HG03457 (cell line): Measurements from ENCODE around the gene CTNNBL1.

Experiments
- ATAC-seq: cut with Tn5 transposase; IDR thresholded peaks from one replicate; pipeline ENCODE4 v1.9.1; 2021; ENCODE audit warnings: moderate number of reproducible peaks; ENCODE audit not compliant: unreplicated experiment

The CTNNBL1 gene

DNA sequence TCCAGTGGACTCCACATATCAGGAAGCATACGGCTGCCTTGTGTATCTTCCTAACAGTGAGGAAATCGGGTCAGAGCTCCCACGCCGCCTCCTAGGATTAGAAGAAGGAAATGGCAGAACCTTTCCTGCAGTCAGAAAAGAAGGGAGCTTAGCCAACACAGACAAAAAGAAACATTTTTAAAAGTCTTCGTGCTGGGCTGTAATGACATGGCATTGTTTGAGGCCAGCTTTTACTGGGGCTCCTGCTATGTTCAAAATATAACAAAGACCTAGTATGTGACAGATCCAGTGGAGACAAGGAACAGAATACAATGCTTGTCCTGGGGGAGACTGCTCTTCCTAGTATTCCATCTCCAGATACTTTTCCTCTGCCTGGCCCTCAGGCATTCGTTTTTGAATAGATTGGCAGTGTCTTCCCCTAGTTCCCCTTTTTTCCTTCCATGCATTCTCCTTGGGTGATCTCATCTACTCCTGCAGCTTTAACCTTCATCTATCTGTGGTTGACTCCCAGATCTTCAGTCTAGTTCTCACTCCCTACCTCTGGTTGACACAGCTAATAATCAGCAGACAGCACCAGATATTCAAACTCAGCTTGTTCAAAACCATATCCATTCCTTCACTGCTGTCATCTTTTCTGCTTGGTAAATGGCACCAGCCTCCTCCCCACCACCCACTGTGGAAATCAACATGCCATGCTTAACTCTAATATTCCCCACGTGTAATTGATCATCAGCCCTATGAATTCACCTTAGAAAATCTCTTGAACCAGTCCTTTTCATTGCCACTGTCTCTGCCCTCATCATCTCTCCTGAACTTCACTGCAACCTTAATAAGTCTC is 114.6 kb downstream of the CTNNBL1 start:
- ATAC-seq = no peak

DNA sequence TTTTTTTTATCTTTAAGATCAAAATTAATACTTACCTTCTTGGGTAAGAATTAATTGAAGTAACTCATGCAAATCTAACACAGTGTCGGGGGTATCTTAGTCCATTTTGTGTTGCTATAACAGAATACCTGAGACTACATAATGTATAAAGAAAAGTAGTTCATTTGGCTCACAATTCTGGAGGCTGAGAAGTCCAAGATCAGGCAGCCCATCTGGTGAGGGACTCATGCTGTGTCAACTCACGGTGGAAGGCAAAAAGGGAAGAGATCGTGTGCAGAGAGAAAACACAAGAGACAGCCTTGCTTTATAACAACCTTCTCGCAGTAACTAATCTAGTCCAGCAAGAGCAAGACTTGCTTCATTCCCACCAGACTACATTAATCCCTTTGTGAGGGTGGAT is 116.2 kb downstream of the CTNNBL1 start:
- ATAC-seq = no peak

DNA sequence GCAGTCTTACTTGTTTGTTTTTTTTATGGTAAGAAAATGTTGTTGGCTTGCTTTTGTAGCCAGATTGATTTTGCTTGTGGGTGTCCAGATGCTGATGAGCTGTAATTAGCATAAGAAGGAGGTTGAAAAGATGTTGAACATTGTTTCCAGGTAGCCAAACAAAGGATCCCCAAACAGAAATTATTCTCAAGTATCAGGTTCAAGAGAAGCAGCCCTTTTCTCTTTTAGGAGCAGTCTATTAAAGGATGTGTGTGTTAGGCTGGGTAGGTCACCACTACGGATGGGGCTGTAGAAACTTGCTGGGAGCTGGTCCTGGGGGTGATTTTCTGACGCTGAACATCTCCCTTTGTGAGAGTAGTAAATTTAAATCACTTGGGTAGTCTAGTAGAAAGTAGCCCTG is 122.2 kb downstream of the CTNNBL1 start:
- no peak for ATAC-seq

DNA sequence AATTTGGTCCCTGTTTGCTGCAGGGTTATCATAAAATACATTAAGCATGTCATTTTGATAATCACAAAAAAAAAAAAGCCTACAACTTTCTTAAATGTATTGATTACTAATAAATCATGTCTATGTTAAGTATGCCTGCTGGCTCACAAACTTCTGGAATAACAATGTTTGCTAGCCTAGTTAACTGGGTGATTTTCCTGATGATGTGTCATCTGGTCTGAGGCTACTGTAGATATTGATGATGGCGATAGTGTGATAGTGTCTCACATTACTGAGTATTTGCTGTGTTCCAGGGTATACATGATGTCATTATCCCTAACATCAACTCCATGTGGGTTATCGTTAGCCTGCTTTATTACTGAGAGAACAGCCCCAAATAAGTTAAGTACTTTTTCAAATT is 122.9 kb downstream of the CTNNBL1 start:
- ATAC-seq = no peak

DNA sequence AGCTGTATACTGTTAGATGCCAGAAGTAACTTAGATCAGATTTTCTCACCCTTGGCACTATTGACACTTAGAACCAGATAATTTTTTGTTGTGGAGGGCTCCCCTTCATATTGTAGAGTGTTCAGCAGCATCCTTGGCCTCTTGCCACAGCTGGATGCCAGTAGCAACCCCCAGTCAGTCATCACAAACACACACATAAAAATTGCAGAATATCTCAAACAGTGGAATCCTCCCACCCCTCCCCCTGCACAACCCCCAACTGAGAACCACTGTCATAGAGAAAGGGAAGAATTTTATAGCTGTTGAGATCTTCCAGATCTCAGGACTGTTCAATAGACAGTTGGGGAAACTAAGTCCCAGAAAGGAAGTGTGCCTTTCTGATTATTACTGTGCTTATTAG is 127.9 kb downstream of the CTNNBL1 start:
- ATAC-seq = no peak

DNA sequence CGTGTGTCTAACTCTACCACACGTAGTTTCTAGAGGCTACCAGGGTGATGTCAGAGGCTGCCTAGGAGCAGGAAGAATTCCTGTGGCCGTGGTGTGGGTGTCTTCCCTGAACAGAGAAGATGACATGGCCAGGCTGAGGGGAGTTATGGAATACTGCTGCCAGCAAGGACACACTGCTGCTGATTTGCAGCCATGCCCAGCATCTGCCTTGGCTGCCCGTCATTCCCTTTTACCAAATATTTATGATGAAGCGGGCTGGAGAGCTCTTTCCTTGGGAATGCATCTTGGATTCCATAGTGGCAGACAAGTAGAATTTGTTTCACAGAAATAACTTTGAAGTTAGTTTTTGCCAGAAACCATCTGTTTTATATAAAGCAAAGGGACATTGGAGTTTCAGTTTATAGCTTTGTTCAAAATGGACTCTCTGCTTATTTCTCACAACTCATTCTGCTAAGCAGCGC is 128.3 kb downstream of the CTNNBL1 start:
- ATAC-seq = no peak

DNA sequence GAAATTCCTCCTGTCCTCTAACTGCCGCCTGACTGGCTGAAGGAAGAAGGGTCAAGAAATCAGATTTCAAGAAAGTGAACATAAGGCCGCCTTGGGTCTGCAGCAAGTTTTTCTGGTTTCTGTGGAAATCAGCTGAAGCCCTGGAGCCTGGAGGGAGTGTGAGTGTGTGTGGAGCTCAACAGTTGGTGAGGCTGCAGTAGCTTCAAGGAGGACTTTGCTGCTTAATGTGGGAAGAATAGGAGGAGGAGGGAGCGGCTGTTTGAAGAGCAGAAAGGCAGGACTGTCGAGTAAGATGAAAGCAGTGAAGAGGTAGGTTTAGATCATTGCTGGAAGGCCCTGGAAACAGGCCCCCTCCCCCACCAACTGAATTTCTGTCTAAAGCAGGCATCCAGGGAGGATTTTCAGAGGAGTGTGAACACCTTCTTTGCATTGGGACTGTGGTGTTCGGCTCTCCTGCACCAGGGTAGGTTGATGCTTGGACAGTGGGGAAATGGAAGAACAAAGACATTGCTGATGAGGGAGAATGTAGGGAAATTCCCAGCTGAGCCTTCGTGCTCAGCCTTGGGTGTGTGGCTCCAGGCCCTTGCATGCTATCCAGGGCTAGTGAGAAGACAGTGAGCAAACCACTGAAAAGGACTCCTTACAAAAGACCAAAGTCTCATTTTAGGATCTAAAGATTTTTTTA is 129.6 kb downstream of the CTNNBL1 start:
- ATAC-seq = no peak

DNA sequence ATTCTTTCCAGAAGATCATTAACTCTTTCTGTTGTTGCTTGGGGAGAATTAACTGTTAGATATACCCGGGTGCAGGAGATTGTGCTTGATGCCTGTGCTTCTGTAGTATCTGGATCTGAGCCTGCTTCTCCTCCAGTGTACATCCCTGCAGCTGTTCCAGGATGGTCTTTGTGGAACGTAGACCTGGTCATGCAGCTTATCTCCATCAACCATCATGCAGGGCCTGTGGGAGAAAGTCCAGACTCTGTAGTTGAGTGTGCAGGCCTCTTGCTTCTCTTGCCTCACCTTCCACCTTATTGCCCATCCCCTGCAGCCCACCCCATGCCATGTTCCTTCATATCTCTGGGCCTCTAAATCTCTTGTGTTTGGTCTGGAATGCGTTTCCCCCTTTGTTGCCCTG is 133.8 kb downstream of the CTNNBL1 start:
- no peak for ATAC-seq

DNA sequence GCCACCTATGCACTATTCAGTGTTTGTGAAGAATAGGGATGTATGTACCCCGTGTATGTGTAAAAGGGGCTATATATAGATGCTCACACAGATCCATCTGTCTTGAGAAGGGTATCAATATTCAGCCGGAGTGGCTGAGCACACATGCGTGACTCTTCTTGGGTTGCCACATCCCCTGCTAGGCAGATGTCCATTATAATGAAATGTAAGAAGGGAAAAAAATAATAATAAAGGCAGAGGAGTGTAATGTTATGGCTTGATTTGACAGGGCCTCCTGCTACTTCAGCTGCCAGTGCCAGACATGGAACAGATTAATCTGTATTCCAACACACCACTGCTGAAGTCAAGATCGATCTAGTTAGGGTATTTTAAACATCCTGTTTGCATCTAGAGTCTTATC is 134.9 kb downstream of the CTNNBL1 start:
- no peak for ATAC-seq

DNA sequence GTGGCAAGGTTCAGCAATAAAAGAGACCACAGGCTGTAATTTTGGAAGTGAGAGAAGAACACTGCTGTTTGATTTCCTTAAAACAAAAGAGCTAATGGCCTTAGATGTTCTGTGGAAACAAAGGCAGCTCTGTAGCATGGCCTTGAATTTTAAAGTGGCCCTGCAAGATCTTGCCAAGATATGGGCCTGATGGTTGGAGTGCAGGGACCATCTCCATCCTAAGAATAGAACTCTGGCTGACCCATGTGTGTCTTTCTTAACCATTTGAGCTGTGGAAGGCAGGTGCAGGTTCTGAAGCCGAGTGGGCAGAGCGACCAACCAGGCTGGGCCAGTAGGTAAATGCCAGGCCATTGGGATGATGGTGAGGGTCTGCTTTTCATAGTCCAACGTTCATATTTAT is 135.3 kb downstream of the CTNNBL1 start:
- ATAC-seq = no peak

DNA sequence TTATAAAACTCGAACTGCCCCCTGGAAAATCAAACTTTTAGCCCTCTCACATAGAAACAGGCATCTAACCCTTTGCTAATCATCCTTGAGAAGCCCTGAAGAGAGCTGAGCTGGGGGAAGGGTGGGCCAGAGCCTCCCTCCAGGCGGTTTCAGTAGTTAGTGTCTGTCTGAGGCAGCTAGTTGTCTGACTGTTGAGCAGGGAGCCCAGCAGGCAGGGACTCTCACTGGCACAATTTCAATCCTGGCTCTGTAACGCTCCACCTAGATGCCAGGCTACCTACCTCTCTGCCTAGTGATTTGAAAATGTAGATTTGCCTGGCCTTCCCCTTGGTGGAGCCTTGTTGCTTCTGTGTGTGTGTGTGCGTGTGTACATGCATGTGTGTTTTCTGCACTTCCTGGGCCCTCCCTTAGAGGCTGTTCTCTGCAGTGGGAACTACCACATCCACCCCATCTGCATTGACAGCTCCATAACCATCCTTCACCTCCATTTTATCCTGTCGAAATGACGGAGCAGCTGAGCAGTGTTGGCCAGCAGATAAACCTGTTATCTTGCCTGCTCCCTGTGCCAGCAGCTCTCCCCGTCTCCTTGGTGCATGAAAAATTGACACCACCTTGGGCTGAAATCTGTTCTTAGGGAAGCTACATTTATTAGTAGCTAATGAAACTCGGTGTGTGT is 139.5 kb downstream of the CTNNBL1 start:
- ATAC-seq = no peak

DNA sequence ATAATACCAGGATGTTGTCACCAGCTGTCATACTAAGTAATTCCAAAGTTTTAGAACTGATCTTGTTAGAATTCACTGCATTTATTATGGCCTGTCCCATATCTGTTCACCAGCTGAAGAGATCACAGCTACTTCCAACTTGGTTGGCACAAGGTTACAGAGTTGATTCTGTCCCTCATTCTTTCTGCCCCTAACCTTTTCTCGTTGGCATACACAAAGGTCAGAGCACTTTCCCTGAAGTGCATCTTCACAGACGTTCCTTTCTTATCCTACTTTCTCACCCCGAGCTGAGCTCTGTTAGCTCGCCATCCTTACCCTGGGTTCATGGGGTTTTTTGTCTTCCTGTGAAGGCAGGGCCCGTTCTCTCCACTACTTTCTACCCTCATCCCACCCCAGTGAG is 143.1 kb downstream of the CTNNBL1 start:
- ATAC-seq = no peak

DNA sequence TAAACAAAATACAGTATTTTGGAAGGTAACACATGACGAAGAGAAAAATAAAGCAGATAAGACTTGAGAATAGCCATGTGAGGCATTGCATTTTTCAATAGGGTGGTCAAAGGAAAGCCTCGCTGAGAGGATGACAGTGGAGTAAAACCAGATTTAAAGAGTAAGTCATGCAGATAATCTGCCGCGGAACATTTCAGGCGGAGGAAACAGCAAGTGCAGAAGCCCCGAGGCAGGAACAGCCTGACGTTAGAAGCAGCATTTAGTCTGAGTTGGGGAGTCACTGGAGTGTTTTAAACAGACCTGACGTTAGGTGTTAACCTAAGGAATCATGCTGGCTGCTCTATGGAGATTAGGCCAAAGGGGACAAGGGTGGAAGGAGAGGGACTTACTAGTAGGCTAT is 144.1 kb downstream of the CTNNBL1 start:
- no peak for ATAC-seq

DNA sequence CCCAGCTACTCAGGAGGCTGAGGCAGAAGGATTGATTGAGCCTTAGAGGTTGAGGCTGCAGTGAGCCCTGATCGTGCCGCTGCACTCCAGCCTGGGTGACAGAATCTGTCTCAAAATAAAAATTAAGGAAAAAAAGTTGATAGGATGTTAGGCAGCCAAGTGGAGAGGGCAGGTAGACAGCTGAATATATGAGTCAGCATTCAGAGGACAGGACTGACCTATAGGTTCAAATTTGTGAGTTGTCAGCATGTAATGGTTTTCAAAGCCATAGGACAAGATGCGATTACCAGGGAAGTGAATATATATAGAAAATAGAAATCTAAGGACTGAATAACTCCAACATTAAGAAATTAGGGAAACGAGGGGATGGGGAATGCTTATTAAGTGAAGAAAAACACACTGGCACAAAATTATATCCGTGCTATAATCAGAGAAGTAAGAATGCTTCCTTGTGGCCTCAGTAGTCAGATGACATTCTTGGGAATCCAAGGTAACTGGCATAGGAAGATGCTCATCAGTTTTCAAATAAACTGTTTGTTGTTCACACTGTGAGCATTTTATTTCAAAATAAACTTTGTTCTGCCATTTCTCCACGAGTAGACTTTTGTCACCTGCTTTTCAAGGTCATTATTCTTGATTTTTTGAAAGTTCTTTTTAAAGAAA is 145.1 kb downstream of the CTNNBL1 start:
- ATAC-seq = no peak

DNA sequence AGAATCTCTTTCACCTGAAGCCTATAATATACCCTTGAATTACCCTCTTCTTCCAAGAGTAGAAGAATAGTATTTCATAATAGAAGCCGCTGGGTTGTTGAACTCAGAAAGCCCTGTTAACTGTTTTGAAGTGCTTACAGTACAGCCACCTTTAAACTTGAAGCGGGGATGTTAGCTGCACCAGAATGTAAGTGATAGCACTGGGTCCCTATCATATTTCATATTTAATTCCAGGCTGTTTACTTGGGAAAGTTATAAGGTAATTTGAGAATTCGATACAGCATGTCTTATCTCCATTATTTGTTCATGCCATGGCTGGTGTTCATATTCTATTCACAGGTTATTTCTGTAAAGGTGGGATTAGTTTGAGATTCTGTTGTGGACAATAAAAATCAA is 145.6 kb downstream of the CTNNBL1 start:
- no peak for ATAC-seq

DNA sequence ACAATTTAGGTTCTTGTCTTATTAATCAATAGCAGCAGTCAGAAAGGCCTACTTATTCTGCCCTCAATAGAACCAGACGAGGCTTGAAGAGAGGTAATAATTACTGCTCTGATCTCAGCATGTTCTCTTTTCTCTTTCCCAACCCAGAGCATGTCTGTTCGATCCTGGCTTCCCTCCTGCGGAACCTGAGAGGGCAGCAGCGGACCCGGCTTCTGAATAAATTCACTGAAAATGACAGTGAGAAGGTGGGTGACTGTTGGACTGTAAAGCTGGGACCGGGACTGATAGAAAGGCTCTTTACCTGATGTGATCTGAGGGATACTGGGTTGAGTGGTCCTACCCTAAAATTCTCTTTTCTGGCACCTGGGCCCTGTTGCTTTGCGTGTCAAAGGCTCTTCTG is 146.1 kb downstream of the CTNNBL1 start:
- ATAC-seq = no peak

DNA sequence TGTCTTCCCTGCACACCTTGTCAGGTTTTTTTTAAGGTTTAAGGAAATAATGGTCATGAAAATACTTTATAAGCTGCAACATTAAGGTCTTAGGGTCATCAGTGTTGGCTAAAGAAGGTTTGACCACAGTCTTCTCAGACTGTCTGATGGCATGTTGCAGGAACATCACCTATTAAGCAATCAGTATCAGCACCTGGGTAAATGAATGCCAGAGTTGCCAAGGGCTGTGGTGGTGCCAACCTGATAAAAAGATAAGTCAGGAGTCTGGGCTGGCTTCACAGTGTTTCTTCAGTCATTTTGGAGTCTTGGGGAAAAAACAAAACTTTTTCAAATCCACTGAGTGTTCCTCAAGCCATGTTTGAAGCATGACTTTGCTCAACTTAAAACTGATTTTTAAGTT is 147.6 kb downstream of the CTNNBL1 start:
- ATAC-seq = no peak

DNA sequence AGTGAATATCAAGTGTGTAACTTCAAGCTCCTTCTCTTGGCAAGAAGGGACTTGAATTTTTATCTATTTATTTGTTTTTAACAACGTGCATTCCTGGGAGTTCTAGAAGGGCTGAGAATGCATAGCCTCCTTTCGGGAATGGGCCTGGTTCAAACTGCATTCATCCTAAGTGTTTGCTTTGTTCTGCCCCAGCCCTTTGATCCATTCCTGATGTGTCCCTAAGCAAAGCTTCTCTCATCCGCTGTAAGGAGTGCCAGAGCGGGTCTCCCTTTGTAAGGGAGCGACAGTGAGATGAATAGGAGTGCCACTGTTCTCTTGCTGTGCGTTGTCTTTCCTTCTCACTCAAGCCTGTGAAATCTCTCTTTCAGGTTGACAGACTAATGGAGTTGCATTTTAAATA is 148.1 kb downstream of the CTNNBL1 start:
- ATAC-seq = no peak

DNA sequence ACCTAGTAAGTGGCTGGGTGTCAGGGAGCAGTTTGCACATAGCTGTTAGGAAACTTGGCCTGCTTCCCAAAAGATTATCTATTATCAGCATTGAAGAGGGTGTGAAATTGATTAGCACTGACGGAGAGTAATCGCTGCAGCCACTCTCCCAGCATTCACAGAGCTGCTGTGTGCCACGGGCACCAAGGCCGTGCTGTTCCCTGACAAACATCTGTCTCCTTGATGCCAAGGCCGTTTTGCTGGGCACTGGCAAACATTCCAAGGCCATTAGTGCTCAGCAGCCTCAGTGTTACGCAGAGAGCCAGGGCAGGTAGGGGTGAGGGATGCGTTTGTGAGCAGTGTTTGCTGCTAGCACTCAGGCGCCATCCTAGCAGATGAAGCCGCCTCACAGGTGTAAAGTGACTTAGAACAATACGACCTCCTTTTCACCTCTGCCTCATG is 151.4 kb downstream of the CTNNBL1 start:
- no peak for ATAC-seq

DNA sequence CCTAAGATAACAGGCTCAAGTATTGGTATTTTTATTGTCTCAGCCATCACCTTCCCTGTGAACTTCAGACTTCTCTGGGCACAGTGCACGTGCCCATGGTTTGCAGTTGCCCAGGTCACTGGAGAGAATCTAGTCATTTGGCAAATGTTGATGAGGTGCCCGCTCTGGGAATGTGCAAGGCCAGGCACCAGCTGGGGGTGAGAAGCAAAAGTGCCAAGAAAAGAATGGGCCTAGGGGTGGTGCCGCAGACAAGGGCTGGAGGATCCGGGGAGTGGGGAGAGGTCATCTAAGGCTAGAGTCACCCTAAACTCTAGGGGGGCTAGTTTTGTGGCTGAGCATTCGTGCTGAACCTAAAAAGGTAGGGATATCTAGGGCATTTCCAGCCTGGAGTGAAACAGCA is 152.0 kb downstream of the CTNNBL1 start:
- ATAC-seq = no peak

DNA sequence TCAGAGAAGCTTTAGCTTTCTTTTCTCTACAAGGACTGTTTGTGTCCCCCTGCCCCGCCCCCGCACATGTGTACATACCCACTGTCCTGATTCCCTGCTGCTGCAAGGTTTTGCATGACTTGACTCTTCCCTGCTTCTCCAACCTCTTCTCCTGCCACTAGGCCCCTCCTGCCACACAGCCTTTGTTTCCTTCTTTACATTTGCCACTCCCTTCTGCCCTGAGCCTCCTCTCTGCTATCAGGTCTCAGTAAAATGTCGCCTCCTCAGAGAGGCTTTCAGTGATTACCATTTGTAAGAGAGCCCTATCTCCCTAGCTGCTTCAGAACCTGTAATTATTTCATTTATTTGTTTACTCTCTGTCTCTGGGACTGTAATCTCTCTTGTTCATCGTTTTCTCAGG is 152.7 kb downstream of the CTNNBL1 start:
- no peak for ATAC-seq
